ENCODE measurements around the gene RNF144B.

- no peak for TF ChIP-seq CTCF (conservative IDR thresholded peaks at IDR 0.05)
- TF ChIP-seq EZH2 (IDR thresholded peaks at IDR 0.05; ENCODE audit: low read depth), result no peak
Measured at GRCh38 chr6:18352842-18353241, 34.3 kb upstream of the RNF144B start.

All from PC-9 (cell line).